Measurements from ENCODE around the gene TRAPPC11.
"Not testable (repeated sequence)": the region's sequence is repeated elsewhere in the genome, so short reads cannot be mapped to it uniquely, and the experiment has no call there.

TRAPPC11 gene

DNA sequence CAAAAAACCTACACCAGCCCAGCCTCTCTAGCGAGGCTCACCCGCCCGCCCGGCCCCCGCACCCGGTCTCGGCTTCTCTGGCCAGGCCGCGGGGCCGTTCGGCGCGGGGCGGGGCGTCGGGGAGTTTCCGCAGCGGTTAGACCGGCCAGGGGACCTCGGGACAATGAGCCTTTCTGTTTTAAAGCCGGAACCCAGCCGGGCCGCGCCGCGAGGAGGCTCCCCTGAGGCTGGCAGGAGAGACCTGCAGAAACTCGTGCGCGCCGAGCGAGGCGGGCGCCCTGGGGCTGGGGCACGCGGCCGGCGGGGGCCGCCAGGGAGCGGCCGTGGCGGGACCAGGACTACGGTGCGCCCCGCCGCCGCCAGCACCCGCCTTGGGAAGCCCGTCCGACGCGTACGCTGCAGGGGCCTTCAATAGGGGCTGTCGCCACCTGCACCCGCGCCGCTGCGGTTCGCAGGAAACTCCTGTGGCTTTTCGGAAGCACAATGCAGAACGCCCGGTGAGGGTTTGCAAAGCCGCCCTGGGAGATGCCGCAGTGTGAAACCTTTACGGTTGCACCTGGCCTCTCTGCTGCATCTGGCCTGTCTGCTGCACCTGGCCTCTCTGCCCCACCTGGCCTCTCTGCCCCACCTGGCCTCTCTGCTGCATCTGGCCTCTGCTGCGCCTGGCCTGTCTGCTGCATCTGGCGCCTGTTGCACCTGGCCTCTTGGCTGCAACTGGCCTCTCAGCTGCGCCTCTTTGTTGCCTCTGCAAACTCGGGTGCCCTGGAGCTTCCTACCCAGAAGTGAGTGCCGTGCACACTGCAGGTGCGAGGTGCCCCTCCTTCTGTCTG, 63.9 kb downstream of the TRAPPC11 start:
- peak; percentile 45 for DNase-seq

DNA sequence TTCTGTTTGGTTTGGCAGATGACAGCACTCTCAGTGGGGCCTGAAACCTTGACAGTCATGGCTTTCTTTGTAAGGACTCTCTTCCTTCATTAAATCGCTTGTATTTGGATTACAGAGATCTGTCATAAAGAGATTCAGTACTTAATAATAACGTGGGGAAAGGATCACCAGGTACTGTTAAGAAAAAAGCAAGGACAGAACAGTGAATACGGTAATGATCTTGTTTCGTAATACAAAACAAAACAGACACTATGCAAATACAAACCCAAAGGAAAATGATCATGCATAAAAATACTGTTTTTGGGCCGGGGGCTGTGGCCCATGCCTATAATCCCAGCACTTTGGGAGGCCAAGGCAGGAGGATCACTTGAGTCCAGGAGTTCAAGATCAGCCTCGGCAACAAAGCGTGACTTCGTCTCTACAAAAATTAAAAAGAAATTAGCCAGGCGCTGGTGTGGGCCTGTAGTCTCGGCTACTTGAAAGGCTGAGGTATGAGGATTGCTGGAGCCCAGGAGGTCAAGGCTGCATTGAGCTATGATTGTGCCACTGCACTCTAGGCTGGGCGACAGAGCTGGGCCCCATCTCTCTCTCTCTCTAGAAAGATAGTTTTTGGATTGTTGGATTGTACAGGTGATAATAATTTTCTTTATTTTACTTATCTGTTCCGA, 64.6 kb downstream of the TRAPPC11 start:
- DNase-seq, result no peak

DNA sequence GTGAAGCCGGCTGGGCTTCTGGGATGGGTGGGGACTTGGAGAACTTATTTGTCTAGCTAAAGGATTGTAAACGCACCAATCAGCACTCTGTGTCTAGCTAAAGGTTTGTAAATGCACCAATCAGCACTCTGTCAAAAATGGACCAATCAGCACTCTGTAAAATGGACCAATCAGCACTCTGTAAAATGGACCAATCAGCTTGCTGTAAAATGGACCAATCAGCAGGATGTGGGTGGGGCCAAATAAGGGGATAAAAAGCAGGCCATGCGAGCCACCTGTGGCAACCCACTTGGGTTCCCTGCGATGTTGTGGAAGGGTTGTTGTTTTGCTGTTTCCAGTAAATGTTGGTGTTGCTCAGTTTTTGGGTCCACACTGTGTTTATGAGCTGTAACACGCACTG, 66.5 kb downstream of the TRAPPC11 start:
- not testable (repeated sequence) for DNase-seq

DNA sequence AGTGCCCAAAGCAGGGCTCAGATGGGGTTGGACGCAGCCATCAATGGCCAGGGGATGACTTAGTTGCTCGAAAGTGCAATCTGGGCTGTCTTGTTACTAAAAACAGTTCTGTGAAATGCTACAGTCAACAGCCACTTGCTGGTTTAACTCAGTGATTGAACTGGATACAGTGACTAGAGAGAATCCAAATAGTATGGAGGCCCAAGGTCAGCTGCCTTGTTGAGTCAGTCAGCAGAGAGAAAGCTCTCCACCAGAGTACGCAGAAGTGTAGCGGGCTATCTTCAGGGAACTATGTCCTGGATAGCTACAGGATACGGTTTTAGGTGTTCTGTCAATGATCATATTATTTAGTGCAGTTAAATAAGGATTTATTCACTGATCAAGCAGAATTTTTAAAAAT, 68.4 kb downstream of the TRAPPC11 start:
- no peak for DNase-seq

DNA sequence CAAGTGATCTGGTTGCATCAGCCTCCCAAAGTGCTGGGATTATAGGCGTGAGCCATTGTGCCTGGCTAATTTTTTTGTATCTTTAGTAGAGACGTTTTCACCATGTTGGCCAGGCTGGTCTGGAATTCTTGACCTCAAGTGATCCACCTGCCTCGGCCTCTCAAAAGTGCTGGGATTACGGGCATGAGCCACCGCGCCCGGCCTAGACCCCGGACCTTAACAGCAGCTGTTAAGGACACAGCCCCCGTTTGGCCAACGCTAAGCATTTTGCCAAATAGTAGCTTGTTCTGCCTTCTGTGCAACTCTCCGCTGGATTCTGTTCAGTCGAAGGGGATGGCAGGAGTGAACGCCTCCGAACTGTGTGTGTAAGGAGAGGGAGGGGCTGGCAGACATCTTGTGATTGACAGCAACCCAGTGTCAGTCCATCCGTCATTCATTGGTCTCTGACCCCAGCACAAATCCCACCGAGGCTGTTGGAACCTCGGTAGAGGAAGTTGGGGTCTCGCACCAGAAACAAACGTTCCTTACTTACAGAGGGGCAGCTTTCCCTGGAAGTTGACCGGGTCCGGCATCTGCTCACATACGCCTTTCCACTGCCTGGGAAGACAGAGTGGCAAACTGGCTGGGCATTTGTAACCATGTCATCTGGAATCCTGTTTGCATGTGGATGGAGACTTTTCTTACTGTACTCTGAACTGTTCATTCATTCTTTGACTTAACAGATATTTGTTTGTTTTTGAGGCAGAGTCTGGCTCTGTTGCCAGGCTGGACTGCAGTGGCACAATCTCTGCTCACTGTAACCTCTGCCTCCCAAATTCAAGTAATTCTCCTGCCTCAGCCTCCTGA, 69.4 kb downstream of the TRAPPC11 start:
- no peak for DNase-seq

DNA sequence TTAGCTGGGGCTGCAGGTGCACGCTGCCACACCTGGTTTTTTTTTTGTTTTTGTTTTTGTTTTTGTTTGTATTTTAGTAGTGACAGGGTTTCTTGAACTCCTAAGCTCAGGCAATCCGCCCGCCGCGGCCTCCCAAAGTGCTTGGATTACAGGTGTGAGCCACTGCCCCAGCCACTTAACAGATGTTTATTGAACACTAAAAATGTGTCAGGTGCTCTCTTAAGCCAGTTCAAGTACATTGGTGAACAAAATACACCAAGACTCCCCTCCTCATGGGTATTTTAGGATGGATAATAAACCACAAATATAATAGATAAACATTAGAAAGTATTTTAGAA, 69.9 kb downstream of the TRAPPC11 start:
- DNase-seq, result no peak

DNA sequence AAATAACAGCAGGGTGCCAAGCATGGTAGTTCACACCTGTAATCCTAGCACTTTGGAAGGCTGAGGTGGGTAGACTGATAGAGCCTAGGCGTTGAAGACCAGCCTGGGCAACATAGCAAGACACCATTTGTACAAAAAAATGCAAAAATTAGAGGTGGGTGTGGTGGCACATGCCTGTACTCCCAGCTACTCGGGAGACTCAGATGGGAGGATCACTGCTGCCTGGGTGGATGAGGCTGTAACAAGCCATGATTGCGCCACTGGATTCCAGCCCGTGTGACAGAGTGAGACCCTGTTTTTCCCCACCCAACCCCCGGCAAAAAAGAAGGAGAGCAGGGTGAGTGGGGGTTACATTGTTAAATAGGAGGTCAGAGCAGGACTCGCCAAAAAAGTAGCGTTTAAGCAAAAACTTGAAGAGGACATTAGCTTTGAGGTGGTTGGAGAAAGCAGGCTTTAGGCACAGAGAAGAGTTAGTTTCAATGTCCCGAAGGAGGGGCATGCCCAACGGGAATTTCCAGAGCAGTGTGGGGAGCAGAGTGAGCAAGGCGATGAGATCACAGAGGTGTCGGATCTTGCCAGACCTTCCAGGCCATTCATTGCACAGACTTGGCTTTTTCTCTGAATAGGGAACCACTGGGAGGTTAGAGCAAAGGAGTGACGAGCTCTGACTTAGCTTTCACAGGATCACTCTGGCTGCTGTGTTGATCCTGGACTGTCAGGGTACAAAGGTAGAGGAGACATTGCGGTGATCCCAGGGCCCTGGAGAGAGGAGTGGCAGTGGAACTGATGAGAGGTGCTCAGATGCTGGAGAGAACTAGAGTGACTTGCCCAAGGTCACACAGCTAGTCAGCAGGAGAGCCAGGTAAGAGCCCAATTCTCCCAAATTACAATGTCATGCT, 70.6 kb downstream of the TRAPPC11 start:
- no peak for DNase-seq

DNA sequence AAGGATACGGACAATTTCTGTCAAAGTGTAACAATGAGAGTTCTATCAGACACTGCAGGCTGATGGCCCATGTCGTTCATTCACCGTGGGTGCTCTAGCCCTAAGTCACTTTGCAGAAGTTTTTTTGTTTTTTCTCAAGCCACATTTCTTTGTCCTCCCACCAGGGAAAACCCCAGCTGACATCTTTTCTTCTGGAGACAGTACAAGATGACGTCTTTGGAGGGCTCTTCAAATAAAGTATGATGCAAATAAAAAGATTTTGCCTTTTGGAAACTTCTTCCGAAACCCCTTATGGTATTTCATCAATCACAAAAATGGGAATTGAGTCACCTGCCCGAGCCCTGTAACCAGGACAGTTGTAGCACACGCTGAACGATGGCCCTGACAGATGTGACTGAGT, 73.2 kb downstream of the TRAPPC11 start:
- DNase-seq, result no peak

DNA sequence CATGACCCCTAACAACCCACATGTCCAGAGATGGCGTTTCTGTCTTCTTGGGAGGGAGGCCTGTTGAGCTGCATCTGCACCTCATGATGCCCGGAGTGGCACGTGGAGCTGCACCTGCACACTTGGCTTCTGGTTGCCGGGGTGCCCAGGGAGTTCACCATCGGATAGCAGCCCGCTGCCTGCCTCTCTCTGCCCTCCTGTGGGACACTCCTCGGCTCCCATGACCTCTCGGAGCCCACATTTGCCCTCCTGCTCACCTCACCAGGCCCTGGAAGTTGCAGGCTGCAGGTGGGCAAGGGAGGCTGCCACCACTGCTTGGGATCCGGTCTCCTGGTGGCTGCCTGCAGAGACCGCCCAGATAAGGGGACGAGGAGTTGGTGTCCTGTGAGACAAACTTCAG, 74.1 kb downstream of the TRAPPC11 start:
- DNase-seq, result no peak

DNA sequence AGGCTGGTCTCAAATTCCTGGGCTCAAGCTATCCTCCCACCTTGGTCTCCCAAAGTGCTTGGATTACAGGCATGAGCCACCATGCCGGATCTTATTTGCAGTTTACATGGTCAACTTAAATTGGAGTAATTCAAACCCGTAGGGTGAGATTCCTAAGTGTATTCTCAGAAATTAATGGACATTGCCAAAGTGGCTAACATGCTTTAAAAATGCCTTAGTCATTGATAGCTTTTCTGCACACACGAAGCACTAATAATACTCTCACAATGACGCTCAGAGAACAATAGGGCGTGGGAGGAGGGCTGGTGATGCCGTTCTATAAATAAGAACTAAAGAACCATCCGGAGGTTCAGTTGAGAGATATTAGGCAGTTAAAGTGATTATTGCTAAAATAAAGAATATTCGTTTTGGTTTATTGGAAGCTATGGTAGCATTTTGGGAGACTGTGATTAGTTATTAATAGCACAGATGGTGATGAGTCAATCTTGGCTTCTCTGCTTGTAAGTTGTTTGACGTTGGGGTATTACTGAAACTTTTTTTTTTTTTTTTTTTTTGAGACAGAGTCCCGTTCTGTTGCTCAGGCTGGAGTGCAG, 79.1 kb downstream of the TRAPPC11 start:
- DNase-seq, result no peak

DNA sequence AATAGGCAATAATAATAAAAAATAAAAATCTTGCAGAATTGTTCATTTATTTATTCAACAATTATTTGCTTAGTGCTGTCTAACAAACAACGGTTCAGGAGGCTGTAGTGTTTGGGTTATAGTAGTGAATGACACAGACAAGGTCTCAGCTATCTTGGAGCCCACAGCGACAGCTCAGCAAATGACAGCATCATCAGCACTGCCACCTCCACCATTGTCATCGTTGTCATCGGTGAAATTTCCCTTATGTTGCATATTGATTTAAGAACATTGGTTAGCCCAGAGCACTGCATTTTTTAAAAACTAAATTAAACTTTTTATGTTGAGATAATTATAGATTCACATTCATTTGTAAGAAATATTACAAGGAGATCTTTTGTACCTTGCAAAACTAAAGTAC, 79.9 kb downstream of the TRAPPC11 start:
- DNase-seq, result no peak

DNA sequence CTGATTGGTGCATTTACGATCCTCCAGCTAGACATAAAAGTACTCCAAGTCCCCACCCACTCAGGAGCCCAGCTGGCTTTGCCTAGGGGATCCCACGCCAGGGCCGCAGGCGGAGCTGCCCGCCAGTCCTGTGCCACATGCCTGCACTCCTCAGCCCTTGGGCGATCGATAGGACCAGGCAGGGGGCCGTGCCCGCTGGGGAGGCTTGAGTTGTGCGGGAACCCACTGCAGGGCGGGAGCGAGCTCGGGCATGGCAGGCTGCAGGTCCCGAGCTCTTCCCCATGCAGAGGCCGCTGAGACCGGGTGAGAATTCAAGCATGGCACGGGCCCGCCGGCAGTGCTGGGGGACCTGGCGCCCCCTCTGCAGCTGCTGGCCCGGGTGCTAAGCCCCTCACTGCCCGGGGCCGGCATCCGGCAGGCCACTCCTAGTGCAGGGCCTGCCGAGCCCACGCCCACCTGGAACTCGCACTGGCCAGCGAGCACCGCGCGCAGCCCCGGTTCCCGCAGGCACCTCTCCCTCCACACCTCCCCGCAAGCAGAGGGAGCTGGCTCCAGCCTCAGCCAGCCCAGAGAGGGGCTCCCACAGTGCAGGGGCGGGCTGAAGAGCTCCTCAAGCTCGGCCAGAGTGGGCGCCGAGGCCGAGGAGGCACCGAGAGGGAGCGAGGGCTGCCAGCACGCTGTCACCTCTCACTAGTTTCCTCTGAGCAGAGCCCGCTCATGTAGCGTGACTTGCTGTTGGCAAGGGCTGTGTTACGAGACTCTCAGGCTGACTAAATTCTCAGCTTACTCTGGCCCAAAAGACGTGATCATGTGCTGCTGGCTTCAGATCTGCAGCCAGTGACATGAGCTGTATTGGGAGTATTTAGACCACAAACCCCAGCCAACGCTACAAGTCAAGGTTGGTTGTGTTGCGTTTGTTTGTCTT, 87.5 kb downstream of the TRAPPC11 start:
- DNase-seq, result no peak

DNA sequence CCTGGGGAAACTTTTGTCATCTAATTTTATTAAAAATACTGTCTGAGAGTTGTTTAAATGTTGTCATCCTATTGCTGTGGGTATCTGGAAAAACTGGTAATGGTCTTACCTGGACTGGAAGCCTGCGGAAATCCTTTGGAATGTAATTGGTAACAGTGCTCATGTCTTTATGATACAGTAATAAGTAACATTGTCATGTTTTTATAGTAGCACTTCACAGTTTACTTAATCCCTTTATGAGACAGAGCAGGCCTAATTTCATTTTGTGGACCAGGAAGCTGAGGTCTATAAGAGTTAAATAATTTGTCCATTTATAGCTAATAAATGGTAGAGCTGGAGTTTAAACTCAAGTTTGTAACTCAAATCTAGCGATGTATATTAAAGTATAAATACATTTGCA, 88.3 kb downstream of the TRAPPC11 start:
- no peak for DNase-seq

DNA sequence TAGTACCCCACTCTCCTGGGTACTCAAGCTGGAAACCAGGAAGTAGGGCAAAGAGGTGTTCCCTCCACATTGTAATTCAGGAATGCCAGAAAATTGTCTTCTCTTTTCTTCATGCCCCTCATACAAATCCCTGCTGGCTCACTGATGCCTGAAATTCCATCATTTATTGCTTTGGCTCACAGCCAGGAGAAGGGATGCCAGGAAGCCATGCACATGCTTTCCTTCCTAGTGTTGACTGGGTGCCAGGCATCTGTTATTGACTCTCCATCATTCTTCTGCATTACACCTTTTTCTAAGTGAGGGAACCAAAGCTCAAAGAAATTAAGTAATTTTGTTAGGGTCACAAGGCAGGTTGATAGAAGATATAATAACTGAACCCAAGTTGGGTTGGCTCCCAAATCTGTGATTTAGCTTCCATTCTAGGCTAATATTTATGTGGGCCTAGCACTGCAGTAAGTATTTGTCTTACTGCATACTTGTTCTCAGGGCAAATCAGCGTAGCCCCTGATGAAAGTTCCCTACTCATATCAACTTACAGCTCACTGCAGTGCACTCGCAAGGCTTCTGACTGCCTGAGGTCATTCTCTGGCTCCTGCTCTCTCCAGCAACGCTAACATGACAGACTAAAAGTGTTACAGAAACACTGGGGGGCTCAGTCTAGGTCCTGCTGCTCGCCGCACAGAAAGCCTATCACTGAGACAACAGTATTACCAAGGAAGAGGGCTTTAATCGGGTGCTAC, 89.0 kb downstream of the TRAPPC11 start:
- no peak for DNase-seq

DNA sequence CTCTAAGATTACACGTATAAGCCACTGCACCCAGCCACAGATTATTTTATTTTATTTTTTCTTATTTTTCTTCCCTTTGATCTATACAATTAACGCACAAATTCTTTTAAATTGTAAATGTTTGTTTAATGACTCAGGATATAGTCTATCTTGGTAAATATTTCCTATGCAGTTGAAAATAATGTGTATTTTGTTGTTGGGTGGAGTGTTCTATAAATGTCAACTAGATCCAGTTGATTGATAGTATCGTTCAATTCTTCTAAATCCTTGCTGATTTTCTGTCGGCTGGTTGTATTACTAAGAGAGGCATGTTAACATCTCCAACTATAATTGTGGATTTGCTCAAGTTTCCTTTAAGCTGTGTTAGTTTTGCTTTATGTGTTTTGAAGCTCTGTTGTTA, 92.0 kb downstream of the TRAPPC11 start:
- no peak for DNase-seq

DNA sequence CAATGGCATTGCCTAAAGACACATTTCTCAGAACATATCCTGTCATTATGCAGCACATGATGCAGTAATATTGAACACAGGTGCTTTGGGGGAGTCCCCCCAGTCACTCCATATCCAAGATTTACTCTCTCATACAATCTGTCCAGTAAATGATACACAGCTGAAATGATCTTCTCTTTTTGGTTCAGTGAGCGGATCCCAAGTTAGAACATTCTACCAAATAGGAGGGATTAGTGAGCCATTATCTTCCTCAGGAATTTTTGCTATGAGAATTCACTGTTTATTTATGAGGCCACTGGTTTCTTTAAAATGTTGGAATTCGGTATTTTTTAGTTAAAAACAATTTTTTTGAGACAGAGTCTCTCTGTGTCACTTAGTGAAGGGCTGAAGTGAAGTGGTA, 96.5 kb downstream of the TRAPPC11 start:
- no peak for DNase-seq

DNA sequence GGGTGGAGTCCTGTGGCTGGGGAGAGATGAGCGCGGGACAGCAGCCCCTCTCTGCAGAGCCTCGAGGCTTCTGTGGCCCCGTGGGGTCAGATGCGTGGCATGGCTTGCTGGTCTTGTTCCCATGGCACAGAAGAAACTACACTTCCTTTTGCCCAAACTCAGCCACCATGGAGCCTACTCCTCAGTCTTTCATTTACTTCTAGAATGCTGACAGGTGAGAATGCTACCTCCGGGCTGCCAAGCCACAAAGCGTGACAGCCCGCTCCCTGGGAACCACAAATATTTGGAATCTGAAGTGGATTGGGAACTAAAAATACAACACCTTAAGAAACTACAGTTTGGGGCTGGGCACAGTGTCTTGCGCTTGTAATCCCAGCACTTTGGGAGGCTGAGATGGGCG, 98.0 kb downstream of the TRAPPC11 start:
- no peak for DNase-seq

DNA sequence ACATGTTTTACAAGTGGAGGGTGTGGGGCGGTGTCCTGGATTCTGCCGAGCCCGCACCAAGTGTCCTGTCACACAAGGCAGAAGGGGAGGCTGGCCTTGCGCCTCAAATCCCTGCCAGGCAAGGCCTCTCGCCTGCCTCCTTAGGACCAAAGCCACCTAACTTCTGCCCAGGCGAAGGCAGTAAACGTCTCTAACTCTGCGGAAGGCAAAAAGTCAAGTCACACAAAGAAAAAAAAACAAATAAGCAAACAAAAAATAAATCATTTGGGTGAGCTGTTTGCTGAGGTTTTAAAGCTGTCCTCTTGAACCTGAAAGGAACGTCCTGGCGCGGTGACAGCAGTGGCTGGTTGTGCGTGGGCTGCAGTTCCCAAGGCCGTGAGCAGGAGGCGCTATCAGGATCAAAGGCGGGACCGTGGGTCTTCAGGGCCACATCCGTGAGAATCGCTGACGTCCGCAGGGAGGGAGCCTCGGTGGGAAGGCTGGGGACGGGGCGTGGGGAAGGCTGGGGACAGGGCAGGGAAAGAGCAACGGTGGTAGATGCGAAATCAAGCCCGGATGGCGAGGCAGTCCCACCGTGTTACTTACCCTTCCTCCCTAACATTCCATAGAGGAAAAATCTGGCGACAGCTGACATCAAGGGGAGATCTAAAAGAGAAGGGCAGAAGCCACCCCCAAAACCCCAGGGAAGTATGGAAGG, 99.1 kb downstream of the TRAPPC11 start:
- DNase-seq, result no peak

DNA sequence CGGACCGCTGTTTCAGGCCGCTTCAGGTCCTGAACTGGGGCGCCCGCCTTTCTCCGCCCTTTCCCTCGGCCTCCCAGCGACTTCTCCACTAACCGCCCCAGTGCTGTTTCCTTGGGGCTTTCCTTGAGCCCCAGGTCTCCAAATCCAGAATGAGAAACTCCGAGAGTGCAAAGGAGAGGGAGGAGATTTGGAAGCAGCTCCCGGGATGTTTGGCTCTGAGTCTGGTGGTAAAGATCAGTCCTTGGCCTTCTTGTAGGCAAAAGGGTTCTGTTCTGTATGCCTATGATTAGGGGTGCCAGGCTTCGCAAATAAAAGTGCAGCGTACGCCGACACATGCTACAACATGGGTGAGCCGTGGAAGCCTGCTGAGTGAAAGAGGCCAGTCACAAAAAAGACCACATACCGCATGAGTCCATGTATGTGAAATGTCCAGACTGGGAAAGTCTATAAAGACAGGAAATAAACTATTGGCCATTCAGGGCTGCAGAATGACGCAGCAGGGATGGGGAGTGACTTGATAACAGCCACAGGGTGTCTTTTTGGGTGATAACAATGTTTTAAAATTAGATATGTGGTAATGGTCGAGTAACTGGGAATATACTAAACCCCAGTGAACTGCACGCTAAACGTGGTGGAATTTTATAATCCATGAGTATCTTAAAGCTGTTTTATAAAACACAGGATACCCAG, 99.8 kb downstream of the TRAPPC11 start:
- no peak for DNase-seq
